SH-SY5Y (cell line): ENCODE data around the gene NFASC.

Source experiments
- GATA2 ChIP-seq: IDR thresholded peaks from 2 replicates; pipeline ENCODE4 v1.6.1; 2011; ENCODE audit warnings: mild to moderate bottlenecking, low read depth, low read length
- GATA3 ChIP-seq: IDR thresholded peaks from 2 replicates; pipeline ENCODE4 v1.6.1; 2011; ENCODE audit warnings: low read depth, mild to moderate bottlenecking, low read length, moderate library complexity

Gene NFASC

DNA sequence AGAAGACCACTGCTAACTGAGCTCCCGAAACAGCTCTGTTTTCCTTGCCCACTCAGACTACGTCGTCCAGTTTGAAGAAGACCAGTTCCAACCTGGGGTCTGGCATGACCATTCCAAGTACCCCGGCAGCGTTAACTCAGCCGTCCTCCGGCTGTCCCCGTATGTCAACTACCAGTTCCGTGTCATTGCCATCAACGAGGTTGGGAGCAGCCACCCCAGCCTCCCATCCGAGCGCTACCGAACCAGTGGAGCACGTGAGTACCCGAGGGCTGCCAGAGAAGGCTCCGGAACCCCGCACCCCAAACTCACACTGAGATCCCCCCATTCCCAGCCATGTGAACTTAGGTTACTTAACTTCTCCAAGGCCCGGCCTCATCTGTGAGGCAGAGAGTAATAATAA is 108.6 kb downstream of the NFASC start:
- TF ChIP-seq GATA3 (no peak), GATA2 (no peak)

DNA sequence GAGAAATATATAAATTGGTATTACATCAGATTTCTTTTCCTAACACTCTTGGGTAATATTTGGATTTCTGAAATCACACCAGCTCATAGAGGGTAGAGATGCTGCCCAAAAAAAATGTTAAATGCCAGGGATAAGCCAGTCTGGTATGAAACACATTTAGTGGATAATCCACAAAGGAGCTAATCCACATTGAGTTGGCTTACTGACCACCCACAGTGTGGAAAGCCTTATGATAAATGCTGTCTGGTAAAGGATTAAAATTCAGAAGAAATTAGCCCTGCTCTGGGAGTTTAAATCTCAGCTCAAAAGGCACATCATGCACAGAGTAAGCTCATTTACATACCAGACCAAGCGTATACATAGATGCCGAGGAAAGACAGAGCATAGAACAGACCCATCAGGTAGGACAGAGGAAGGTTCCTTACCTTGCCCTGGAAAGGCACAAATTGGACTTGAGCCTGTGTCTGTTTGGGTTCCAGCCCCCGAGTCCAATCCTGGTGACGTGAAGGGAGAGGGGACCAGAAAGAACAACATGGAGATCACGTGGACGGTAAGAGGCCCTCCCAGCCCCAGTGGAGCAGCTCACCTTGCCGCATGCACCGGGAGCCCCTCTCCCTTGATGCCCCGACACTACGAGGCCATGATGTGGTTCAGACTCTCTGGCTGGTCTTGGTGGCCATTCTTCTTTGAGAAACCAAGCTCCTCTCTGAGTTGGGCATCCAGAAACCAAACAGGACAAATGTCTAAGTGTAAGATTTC is 109.4 kb downstream of the NFASC start:
- TF ChIP-seq GATA2 (no peak), GATA3 (no peak)

DNA sequence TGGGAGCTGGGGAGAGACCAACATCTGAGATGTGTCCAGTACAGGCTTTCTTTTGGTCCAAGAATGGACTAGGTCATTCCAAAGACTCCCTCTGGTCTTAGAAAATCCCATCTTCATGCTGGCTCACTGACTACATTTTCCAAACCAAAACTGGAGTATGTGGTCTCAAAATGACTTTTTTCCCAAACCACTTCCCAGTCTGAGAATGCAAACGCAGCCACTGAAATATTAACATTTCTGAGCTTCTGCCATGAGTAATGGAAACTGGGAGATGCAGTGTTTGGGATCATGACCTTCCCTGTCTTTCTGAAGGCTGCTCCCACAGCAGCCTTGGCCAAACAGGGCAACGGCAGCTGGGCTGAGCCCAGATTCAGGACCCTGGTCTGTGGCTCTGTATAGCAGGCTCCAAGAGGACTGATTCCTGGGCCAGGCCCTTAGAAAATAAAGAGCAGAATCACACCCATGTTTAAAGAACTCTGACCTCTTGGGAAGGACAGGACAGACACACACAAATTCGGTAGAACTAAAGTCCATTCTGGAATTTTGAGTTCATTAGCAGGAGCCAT is 110.3 kb downstream of the NFASC start:
- TF ChIP-seq GATA3 (no peak), GATA2 (no peak)

DNA sequence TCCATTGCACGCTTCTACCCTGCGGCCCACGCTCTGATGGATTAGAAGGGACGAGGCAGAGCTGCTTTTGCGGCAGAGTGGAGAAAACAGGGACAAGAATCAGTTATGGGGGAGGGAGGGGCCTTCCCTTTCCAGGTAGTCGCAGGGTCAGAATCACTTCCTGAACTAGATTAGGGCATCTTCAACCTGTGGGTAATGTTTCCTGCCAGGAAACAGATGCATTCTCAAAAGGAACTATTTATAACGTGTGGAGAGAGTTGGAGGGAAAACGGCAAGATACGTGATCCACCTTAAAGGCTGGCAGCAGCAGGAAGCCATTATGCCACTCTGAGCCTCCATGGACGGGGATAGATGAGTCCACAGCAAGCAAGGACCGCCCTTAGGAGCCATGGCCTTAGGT is 112.5 kb downstream of the NFASC start:
- TF ChIP-seq GATA3 (no peak), GATA2 (no peak)

DNA sequence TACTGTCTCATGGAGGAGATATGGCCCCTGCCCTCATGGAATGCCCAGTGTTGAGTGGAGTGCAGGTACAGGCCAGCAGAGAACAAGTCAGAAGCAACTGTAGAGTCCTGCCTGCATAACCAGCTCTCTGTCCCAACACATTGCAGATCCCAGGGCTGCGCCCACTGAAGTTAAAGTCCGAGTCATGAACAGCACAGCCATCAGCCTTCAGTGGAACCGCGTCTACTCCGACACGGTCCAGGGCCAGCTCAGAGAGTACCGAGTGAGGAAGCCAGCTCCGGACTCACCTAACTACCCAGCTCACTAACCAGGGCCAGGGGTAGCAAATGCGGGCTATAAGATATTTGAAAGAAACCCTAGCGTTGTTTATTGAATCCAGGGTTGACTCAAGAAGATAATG is 113.2 kb downstream of the NFASC start:
- no peak for TF ChIP-seq GATA3
- no peak for TF ChIP-seq GATA2

DNA sequence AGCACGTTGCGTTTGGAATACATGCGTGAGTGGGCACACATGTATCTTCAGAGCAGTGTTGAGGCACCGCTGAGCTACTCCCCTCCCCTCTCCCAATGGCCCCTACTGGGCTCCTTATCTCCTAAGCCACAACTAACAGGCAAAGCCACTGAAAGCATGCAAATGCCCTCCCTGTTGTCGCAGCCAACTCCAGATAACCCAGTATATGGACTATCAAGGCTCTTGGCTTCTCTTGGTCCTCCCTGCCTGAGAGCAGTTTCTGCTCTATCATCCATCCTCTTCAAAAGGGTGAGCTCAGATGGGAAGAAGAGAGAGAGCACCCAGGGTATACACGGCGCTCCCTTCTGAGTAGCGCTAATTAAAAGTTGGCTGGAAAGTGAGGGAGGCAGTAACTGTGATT is 113.8 kb downstream of the NFASC start:
- TF ChIP-seq GATA3, result no peak
- no peak for TF ChIP-seq GATA2

DNA sequence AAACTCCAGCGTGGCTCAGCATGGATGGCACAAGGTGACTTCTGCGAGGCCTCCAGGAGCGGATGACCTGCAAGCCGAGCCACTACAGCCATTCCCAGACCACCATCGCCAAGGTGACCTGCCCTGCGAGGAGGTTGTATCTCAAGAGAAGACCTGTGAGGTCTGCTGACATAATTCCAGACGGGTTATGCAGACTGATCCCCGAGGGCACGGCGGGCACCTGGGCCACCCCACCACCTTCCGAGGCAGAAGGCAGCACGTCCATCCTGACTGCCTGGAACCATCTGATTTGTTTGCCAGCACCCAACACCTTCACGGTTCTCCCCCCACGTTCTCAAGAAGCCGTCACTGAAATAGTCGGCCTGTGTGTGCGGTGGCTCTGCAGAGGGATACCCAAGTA is 115.5 kb downstream of the NFASC start:
- TF ChIP-seq GATA2 (no peak), GATA3 (no peak)

DNA sequence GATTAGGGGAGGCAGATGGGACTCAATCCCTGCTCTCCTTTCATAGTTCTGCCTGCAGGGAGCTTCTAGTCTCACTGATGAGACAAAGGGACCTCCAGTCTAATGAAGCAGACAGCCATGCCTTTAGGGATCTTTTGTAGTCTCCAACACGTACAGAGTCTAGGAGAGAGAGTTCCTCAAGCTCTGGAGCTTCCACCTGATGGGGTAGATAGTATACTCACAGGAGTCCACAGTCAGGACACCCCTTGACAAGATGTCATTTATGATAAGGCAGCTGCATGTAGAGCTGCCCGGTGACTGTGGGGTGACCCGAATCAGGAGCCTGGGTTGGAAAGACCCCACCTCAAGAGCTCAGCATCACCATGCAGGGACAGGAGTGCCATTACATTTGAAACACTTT is 117.0 kb downstream of the NFASC start:
- TF ChIP-seq GATA2, result no peak

DNA sequence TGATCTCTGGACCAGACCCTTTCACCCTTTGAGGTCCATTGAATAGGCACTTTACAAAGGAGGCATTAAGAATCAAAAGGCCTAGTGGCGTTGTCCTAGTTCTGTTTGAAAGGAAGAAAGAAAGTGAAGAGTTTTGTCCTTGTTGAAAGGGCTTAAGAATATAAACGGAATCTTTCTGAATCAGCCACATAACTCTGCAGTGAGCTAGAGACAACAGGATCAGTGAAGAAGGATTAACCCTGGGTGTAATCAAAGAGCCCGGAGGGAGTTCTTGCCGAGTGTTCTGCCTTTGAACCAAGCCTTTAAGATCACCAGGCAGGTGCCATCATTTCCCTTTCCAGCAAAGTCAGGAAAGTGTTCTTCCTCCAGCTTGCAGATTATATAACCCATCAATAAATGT is 117.5 kb downstream of the NFASC start:
- no peak for TF ChIP-seq GATA3
- TF ChIP-seq GATA2, result no peak

DNA sequence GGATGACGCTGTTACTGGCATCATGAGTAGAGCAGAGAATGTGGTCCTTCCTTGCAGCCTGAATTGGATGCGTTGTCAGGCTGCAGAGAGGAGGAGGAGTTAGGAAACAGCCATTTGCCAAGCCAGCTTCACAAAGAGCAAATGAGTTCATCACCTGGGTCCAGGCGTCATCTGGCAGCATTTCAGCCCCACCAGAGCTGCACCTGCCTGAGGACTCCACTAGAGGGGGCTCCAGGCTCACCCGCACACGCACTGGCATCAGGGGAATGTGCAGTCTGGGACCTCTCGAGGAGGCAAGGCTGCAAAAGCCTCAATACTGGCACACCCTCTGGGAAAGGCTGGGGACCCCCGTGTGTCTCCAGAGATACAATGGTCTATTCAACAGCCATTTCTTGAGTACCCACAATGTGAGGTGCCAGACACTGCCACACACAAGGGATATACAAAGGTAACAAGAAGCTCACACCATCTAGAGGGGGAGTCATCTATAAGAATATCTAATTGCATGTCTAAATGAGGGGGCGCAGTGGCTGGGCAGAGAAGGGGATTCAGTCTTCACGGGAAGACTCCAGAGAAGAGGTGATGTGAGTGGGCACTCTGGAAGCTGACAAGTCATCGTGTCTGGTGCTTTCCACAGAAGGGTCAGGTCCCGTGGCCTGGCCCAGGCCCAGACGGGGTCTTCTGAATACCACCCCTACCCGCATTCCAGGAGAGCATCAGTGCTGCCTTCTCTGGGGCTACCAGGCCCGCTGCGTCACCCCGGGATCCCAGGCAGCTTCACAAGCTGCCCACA is 118.8 kb downstream of the NFASC start:
- TF ChIP-seq GATA3 (no peak), GATA2 (no peak)

DNA sequence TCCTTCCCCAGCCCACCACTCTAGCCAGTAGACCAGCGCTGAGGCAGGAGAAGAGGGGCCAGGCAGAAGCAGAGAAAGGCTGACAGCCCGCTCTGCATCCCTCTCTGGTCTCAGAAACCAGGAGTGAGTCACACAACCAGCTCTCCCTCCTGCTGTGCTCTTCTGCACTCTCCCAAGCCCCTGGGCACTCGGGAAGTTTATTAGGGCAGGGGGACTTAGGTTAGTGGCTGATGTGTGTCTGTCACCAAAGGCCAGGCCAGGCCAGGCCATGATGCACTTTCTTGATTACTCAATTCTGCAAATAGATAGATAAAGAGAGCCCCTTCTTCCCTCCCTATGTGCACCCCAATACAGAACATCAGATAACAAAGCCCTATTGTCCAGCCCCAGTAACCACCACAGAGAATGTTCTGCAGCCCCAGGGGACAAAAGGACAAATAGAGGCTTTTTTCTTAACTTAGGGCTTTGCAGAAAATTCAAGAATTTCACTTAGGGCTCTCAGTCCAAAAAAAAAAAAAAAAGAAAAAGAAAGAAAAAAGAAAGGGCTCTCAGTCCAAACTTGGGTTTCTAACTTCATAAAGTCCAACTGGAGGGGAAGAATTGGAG is 119.5 kb downstream of the NFASC start:
- no peak for TF ChIP-seq GATA3
- TF ChIP-seq GATA2, result no peak

DNA sequence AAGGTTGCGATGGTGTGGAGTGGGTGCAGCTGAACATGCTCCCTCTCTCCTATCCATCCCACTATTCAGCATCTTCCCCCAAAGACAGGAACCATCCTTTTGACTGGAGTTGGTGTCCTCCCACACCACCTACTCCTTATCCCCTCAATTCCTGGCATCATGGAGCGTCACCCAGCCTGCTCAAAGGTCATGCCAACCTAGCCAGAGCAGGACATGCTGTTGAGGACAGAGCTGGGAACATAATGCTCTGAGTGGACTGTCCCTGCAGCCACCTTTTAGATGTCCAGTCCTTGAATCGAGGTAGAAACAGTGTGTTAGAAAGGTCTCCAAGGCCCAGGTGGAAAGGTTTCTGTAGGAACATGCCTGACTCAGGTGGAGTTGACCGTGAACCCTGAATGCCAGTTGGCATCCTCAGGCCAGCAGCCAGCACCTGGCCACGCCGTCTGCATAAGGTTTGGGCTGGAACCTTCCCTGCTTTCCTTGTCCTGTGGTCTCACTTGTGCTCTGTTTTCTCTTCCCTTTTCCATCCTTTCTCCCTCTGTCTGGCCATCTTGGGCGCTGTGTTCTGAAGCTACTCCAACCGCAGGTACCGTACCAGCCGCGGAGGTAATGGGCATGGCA is 120.2 kb downstream of the NFASC start:
- no peak for TF ChIP-seq GATA2

DNA sequence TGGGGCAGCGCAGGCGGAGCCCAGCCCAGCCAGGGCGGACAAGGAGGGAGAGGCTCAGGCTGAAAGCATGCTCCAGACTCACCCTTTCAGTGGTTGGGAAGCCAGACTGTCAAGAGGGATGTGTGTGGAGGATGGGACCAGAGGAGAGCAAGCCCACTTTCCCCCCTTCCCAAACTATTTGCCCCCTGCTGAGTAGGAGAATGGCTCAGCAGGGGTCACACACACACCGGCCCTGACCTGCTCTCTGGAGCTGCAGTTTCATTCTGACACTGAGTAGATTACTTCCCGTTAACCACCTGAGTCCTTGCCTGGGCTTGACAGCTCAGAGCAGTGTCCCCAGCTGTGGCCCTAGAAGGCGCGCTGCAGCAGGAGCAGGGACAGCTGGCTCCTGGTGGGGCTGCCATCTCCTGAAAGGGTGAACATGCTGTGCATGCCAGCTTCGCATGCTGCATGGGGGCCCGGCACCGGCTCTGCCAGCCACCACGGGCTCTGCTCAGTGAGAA is 120.7 kb downstream of the NFASC start:
- TF ChIP-seq GATA2 (no peak), GATA3 (no peak)

DNA sequence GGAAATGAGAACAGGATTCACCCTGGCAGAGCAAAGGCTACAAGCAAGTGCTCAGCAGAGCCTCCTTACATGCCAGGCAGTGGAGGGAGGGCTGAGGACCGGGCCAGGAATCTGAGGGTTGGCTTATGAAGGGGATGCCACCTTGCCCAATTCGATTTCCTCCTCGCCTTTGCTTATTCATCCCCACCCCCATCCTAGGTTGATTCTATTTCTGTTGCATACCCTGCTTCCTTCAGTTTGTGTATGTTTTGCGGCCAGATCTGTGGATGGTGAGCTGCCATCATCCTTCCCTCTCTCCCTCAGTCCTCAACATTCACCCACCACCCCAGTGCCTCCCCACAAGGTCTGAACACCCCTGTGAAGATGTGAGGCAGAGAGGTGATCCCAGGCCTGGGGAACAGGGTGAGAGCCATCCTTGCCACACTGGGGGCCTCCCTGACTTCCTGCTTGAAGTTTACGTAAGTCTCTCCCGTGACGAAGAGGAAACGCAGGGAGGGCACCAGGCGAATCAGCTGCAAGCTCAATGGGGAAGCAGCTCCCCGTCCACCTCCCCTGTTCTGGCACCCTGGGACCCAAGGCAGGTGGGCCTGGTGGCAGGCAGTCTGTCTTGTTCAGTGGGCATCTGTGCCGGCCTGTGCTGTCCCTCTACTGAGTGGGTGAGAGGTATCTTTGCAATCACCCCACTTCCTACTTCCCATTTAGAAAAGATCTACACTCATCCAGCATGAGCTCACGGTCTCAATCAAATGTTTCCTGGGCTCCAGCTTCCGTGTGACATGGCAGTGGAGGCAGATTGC is 121.7 kb downstream of the NFASC start:
- TF ChIP-seq GATA3 (no peak), GATA2 (no peak)

DNA sequence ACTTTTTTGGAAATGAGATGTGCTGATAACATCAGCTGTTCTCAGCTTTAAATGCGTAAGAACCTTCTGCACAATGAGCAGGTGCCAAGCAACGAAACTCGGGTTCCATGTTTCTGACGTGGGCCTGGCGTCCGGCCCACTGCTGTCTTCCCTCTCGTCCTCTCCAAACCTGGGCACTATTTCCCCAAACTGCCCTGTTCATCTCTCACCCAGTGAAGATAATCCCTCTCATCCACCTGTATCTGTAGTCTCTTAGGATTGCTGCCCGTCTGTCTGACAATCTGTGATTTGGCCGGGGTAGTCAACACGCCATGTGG is 122.3 kb downstream of the NFASC start:
- no peak for TF ChIP-seq GATA3
- TF ChIP-seq GATA2, result no peak
